ENCODE data around the gene RNF152.

Gene RNF152

GRCh38 chr18:61854578-61855448 is 38.0 kb downstream of the RNF152 start:
- DNase-seq (ENCODE audit: low spot score) (no peak), FAIRE-seq (no peak)

GRCh38 chr18:61853855-61854254 is 39.0 kb downstream of the RNF152 start:
- FAIRE-seq (no peak), DNase-seq (ENCODE audit: low spot score) (no peak)

GRCh38 chr18:61852496-61852895 is 40.3 kb downstream of the RNF152 start:
- FAIRE-seq (no peak), DNase-seq (ENCODE audit: low spot score) (no peak)

GRCh38 chr18:61851940-61852451 is 40.8 kb downstream of the RNF152 start:
- no peak for FAIRE-seq
- DNase-seq (ENCODE audit: low spot score) = no peak

GRCh38 chr18:61851279-61851678 is 41.5 kb downstream of the RNF152 start:
- DNase-seq (ENCODE audit: low spot score) (no peak), FAIRE-seq (no peak)

- DNase-seq (ENCODE audit: low spot score) (no peak), FAIRE-seq (no peak)
Observed at GRCh38 chr18:61850756-61851155, 42.1 kb downstream of the RNF152 start.

GRCh38 chr18:61847164-61847791 is 45.5 kb downstream of the RNF152 start:
- FAIRE-seq = no peak

GRCh38 chr18:61845197-61845596 is 47.6 kb downstream of the RNF152 start:
- FAIRE-seq (no peak), DNase-seq (ENCODE audit: low spot score) (no peak)

More at GRCh38 chr18:61847164-61847791, 45.5 kb downstream of the RNF152 start:
- DNase-seq (ENCODE audit: low spot score) = no peak

GRCh38 chr18:61844726-61845125 is 48.1 kb downstream of the RNF152 start:
- no peak for DNase-seq (ENCODE audit: low spot score)
- FAIRE-seq = no peak

GRCh38 chr18:61842146-61842545 is 50.7 kb downstream of the RNF152 start:
- no peak for DNase-seq (ENCODE audit: low spot score)

GRCh38 chr18:61841706-61842105 is 51.1 kb downstream of the RNF152 start:
- FAIRE-seq (no peak), DNase-seq (ENCODE audit: low spot score) (no peak)

More at GRCh38 chr18:61842146-61842545, 50.7 kb downstream of the RNF152 start:
- no peak for FAIRE-seq

- FAIRE-seq = no peak
- no peak for DNase-seq (ENCODE audit: low spot score)
Observed at GRCh38 chr18:61840324-61840723, 52.5 kb downstream of the RNF152 start.

GRCh38 chr18:61838521-61838920 is 54.3 kb downstream of the RNF152 start:
- no peak for DNase-seq (ENCODE audit: low spot score)
- FAIRE-seq = no peak

GRCh38 chr18:61833978-61834377 is 58.8 kb downstream of the RNF152 start:
- no peak for DNase-seq (ENCODE audit: low spot score)
- FAIRE-seq = no peak

GRCh38 chr18:61833387-61833786 is 59.4 kb downstream of the RNF152 start:
- DNase-seq (ENCODE audit: low spot score) (no peak), FAIRE-seq (no peak)

GRCh38 chr18:61832858-61833257 is 59.9 kb downstream of the RNF152 start:
- DNase-seq (ENCODE audit: low spot score) = no peak

GRCh38 chr18:61831071-61831470 is 61.7 kb downstream of the RNF152 start:
- FAIRE-seq = no peak
- DNase-seq (ENCODE audit: low spot score) = no peak

More at GRCh38 chr18:61832858-61833257, 59.9 kb downstream of the RNF152 start:
- FAIRE-seq = no peak

GRCh38 chr18:61829108-61829507 is 63.7 kb downstream of the RNF152 start:
- DNase-seq (ENCODE audit: low spot score) = no peak
- FAIRE-seq = no peak

GRCh38 chr18:61827591-61827990 is 65.2 kb downstream of the RNF152 start:
- DNase-seq (ENCODE audit: low spot score) (no peak), FAIRE-seq (no peak)

- FAIRE-seq (no peak), DNase-seq (ENCODE audit: low spot score) (no peak)
Observed at GRCh38 chr18:61825386-61825785, 67.4 kb downstream of the RNF152 start.

- DNase-seq (ENCODE audit: low spot score) (no peak), FAIRE-seq (no peak)
Observed at GRCh38 chr18:61824733-61825363, 68.0 kb downstream of the RNF152 start.

- no peak for FAIRE-seq
- no peak for DNase-seq (ENCODE audit: low spot score)
Observed at GRCh38 chr18:61823595-61823994, 69.2 kb downstream of the RNF152 start.
